NCI-H146 (cell line): ENCODE data around the gene IFNAR2.

Experiments used
- DNase-seq: peaks from one replicate; lab custom pipeline; 2025; lab: John Stamatoyannopoulos, UW

Gene IFNAR2

DNA sequence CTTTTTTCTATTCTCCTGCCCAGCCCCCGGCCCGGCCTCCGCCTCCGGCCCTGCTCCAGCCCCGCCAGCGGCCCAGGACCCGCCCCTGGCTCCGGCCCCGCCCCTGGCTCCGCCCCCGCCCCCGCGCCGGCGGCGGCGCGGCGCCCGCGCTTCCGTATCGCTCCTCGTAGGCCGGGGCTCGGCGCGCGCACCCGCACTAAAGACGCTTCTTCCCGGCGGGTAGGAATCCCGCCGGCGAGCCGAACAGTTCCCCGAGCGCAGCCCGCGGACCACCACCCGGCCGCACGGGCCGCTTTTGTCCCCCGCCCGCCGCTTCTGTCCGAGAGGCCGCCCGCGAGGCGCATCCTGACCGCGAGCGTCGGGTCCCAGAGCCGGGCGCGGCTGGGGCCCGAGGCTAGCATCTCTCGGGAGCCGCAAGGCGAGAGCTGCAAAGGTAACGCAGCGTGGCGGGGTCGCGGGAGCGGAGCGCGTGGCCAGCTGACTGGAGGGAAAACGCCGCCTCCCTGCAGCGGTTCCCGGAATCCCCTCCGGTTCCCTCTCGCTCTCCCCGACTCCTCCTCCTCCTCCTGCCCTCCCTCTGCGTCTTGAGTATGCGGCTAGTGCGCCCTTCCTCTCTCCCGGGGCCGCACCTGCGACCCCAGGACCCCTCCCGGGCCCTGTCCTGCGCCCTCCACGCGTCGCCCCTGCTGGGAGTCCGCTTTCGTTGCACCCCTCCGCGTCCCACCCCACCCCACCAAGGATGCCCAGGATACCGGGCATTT lies at the start of gene IFNAR2:
Gene IFNAR2, plus strand, starts transcription at position 155 of the 761 bp plus-strand sequence. CDS start 11,985 bp downstream, outside the sequence.
- DNase-seq = peak; percentile 70

DNA sequence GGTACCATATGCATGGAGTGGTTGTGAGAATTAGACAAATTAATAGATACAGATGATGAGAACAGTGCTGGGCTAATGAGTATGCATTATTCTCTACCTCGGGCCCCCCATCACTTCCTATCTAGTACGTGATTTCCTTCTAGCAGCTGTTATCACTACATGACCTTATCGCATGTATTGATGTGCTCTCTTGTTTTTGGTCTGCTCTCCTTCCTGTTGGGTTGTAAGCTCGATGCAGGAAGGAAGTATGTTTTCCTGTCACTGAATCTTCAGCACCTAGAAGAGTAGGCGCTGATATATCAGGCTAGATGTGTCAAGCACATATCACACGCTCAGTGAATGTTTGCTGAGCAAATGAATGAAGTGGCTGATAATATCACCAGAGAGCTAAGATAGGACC lies 43.9 kb upstream of the IFNAR2 start:
- DNase-seq = no peak

DNA sequence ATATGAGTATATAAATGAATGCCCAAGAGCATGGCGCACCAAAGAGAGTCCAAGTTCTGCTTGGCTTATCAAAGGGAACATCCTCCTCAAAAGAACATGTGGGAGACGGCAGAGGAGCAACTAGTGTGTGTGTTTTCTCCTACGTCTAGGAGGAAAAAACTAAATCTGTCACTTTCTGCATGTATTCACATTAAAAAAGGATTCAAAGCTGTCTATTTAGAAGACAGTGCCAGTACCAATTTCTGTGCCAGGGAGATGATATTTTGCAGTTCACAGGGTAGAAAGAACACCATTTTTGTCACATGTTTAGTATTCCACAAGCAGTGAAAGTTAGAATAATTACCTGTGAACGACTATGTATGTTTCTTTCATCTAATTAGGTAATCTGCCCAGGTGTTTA lies 42.5 kb upstream of the IFNAR2 start:
- no peak for DNase-seq

DNA sequence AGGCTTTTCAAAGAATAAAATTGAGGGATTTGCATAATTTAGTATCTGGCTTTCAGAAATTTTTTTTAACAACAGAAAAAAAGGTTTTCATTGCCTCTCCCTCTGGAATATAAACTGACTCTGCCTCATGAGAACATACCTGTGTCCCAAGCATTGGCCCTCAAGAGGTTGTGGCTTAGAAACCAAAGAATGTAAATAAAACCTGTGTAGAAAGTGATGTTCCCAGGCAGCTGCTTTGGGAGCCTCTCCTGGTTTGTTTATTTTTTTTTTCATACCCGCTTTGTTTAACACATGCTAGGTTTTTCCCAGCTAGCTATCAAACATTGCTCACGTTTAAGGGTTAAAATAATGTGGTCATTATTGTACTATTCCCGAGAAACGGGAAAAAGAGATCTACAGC lies 40.5 kb upstream of the IFNAR2 start:
- no peak for DNase-seq

DNA sequence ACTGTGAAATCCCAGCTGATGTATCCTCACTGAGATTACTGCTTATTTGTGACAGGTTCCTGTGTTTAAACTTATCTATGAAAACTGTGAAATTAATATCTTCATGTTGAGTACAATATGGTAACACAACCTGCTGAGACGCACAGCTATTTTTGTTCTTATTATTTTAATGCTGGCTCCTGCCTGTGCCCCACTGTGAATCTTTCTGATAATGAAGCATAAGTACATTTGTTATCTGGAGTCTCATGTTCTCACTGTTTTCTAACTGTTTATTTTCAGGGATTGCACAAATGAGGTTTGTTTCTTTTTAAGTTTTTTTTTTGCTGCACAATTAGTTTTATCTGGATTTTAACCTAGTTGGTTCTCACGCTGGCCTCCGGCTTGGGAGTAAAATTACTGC lies 39.9 kb upstream of the IFNAR2 start:
- DNase-seq = no peak

DNA sequence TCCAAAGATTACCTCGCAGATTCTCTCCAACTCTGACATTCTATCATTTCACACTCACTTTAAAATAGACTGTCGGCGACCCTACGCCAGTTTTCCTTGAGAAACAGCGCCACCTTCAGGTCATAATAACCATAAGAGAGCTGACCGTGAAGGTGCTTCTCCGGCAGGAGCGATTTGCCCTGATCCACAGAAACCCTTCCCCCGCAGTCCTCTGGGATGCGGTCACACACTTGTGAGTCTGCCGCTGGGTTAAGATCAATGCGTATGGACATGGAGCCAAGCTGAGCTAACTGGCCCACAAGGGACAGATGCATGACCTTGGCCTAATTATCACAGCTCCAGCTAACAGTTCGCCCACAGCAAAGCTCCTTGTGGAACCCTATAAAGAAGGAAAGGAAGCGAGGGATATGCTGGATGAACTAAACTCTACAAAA lies 32.8 kb upstream of the IFNAR2 start:
- peak; percentile 54 for DNase-seq

DNA sequence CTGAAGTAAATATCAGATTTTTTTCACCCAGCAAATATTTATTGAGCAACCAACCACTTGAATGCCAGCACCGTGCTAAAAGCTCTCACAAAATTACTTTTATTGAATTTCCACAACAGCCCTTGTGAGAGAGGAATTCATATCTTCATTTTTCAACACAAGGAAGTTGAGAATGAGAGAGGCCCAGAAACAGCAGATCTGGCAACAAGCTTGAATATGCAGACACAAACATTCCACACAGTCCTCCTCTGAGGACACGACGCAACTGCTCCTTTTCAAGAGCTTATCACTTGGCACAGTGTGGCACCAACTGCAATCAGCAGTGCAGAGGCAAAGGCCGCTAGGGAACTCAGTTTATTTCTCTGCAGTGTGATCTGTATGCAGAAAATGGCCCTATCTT lies 32.2 kb upstream of the IFNAR2 start:
- no peak for DNase-seq

DNA sequence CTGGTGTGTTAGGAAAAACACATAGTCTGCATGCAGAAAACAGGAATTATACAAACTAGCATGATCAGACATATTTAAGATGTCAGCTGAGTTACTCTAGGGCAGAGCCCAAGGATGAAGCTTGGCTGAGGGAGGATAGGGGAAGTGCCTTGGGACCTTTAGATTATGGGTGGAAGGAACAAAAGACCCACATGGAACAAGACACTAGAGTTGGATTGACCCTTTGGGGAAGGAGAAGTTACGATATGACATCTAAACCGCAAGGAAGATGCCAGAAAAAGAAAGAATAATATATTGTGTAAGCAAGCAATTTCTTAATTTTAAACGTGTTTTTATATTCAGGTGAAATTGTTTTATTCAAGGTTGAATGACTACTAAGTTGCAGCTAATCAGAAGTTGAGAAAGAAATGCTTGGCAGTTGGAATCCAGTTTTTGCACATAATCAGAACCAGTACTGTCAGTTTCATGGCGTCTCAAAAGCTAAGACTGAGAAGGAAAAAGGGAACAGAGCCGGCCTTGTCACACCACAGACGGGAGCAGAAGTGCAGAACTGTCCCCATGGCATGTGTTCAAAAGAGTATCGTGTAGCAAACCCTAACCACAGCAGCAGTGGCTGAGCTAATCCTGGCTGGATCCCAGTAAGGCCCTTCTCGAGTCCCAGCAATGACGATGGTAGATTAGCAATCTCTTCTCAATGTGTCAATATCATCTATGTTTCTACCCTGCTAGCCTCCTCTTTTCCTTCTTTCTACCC lies 31.2 kb upstream of the IFNAR2 start:
- no peak for DNase-seq

DNA sequence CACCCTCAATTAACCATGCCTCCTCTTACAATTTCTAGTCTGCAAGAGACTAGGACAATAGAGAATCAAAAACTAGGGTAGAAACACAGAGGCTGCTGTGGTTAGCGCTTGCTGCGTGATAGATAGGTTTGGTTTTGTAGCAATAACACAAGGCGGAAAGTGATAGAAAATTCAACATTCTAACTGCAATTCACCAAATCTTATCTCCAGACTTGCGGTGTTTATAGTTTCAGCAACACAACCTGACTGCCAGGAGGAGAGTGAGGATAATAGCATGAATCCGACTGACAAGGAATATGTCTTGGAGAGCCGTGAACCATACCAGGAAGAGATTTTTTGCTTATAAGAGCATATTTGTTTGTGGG lies 30.7 kb upstream of the IFNAR2 start:
- no peak for DNase-seq

DNA sequence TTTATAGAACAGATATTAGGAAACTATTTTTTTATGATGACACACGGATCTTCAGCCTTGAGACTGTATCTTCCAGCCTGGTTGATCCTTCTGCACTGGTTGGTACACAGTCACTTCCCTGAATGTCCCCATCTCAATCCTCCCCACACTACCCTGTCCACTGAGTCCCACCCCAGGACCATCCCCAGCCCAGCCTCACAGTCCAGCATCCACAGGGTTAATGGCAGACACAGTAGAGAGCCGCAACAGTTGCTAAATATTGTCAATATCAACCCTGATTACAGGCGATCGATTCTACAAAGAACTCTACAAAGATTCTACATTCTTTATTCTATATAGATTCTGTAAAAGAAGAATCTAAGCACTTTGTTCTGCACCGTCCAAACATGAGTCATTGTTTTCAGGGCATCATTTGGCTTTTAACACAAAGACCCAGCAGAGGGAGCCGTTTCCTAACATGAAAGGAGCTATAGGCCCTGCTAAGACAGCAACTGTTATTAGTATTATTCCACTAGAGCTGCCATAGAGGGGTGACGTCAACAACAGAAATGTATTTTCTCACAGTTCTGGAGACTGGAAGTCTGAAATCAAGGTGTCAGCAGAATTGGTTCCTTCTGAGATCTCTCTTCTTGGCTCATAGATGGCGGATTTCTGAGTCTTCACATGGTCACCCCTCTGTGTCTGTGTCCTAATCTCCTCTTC lies 30.1 kb upstream of the IFNAR2 start:
- peak; percentile 72 for DNase-seq

DNA sequence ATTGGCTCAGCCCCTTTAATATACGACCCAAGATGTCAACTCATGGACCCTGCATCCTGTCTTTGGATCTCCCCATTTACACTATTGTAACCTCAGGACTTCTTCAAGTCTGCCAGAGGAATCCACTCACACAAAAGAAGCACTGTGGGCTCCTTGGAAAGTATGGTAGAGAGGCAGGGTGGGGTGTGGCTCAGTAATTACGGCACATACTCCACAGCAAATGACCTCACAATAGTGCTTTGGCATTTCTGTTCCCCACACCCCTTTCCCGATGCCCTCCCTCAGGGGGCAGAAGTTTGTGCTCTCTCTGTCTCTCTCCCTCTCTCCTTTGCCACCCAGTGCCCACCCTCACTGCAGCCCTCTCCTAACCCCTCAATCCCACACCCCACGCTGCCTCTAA lies 27.8 kb upstream of the IFNAR2 start:
- no peak for DNase-seq

DNA sequence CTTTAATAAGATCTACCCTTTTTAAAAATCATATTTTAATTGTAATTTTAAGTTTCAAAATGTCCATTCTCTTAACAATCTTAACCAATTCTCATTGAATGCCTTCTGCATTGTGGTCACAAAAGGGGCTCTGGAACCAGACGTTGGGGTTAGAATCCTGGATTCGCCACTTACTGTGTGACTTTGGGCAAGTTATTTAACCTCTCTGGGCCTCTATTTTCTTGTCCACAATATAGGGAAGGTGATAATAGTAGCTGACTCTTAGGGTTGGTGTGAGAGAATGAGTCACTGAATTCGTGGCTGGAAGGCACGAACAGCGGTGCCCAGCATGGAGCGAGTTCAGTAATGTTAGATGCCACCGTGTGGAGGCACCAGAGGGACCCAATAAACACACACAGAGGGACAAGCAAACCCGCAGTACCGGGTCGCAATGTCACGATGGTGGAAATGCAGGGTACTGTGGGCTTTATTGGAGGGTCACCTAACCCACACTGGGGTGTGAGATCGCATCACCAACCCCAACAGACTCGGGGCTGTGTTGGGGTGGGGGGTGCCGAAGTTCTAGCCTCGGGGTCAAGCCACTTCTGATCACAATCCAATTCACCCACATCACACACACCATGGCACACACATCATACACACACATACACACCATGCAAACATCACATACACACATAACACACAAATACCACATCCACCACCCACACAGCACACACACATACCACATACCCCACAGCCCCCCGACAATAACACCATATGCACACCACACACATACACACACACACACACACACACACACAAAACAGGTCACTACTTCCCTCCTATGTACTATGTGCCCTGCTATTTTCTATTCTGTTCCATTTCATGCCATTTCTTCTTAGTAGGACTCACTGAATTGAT lies 27.0 kb upstream of the IFNAR2 start:
- DNase-seq = no peak

DNA sequence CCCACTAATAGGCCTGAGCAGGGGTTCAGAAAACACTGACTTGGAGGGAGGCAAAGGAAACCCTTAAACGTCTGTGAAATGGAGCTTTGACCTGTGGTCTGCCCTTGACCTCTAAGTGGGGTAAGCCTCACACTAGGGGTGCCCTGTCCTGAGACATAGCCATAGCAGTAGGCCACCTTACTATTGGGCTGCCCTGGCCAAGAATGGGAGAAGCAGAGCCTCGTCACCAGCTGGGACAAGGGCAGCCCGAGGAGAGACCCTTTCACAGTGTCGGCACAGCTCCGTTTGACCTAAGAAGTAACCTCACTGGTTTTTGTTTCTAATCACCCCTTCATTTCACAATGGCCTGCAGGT lies 26.4 kb upstream of the IFNAR2 start:
- no peak for DNase-seq

DNA sequence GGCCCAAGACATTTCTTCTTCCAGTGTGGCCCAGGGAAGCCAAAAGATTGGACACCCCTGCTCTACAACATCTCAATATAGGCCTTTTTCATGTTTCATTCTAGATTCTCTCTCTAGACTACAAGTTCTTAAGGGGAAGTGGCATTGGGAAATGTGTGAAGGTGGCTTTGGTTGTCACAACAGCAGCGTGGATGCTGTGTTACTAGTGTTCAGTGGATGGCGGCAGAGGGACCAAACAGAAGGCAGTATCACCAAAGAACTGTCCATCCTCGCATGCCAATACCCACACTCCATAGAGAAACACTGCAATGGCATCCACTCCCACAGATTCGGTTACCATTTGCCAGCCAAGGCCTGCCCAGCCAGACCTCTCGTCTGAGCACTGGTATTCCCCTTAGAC lies 24.3 kb upstream of the IFNAR2 start:
- DNase-seq = no peak

DNA sequence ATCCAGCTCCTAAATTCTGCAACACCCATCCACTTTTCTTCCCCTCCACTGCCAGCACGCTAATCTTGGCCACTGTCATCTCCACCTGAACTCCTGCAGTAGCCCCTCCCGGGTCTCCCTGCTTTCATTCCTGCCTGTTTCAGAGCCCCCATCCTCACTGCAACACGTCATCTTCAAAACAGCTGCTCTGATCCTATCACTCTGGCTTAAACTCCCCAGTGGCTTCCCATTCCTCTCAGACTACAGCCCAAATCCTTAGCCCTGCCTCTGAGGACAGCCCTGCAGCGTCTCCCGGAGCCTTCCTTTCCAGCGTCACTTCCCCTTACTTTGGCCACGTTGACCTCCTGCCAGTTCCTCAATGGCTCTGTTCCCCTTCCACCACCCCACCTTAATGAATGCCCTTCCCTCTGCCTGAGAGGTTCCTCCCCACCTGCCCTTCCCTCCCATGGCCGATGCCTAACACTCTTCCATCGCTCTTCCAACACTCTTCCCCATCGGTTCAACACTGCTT lies 22.9 kb upstream of the IFNAR2 start:
- no peak for DNase-seq

DNA sequence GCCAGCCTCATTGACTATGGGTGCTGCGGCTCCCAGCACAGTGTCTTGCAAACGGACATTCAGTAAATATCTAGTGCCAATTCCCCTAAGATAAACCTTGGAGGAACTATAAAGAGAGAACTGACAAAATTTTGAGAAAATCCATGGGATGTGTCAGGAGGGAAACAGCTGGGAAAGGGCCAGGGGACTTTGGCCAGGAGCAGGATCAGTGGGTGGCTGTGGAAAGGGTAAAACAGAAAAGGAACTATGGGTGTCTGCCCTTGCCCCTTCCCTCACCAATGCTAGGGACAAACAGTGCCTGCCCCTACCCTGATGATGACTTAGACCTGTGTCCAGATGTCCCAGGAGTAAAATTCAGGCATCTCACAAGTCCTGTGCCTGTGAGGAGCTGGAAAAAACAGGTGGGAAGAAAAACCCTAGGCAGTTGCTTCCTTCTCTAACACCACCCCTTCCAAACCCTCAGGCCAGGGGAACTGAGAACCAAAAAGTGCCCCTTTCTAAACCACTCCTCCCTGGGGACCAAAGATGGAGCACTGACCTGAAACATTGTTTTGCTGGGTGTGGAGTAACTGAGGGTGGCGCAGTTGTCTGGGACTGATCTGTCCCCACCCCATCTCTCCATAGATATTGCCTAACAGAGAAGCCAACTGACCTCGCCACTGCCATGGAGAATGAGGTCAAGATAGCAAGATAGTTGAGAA lies 22.1 kb upstream of the IFNAR2 start:
- DNase-seq = no peak

DNA sequence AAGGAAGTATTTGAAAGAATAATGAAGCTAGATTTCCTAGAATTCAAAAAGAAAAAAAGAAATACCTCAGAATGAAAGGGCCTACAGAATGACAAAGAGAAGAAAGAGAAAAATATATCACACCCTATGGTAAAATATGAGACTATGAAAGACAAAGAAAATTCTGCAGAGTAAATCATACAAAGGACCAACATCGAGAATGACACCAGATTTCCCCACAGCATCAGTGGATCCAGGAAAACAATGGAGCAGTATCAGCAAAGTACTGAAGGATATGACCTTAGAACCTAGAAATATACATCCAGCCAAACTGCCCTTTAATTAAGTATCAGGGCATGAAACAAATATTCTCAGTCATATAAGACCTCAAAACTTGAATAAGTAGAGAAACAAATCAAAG lies 21.2 kb upstream of the IFNAR2 start:
- DNase-seq = no peak

DNA sequence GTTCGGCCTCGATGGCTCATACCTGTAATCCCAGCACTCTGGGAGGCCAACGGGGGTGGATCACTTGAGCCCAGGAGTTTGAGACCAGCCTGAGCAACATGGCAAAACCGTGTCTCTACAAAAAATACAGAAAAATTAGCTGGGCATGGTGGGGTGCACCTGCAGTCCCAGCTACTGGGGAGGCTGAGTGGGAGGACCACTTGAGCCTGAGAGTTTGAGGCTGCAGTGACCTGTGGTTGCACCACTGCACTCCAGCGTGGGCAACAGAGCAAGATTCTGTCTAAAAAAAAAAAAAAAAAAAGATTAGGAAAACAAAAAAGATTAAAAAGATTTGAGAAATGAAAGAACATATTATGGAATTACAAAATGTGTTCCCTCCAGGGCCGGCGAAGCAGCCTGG lies 18.4 kb upstream of the IFNAR2 start:
- DNase-seq = no peak

DNA sequence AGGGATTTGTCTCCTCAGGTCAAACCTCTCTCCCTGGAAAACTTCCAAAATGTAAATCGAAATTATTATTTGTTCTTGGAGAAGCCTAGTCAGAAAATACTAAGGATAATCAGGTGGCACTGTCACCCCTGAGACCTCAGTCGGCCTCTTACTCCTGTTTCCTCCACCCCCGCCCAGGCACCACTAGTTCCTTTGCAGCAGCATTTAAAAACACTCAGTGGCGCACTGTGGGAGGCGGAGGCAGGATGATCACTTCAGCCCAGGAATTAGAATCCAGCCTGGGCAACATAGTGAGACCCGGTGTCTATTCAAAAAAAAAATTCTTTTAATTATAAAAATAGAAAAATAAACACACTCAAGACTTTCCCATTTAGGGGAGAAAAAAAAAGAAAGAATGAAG lies 18.0 kb upstream of the IFNAR2 start:
- DNase-seq = no peak

DNA sequence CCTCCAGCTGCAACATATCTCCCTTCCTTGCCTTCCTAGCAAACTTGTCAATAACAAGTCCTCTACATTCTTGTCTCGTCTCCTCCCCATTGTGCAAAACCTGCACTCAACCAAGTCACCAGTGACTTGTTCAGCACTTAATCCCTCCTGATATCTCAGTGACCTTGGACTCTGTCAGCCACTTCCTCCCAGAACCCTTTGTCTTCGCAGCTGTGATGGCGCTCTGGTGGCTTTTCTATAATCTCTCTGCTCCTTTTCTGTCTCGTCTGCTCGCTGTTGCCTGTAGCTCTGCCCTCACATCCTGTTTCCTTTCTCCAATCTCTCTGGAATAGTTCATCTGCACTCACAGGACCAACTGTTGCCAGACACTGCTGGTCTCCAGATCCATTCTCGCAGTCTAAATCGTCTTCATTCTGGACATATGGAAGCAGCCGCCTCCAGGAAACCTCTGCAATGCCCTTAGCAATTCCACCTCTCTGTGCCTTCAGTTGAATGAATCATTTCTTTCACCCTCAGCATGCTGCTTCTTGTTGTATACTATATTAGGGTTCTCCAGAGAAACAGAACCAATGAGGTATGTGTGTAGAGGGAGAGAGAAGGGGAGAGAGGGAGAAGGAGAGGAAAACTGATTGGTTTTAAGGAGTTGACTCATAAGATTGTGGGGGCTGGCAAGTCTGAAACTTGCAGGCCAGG lies 17.4 kb upstream of the IFNAR2 start:
- DNase-seq = no peak

DNA sequence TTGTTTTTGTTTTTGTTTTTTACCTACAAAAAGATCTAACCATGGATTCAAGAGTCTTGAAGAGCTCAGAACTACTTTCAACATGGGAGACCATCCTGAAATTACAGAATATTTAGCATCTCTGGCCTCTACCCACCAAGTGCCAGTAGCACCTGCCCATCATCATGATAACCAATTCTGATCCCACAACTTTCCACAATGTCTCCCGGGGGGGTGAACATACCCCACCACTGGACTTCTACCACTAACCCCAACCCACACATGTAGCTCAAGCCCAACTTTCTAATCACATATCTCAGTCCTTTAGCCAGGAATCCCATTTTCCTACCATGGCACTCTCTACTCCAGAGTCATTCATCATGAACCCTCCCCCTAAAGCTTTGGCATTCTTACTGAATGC lies 15.7 kb upstream of the IFNAR2 start:
- DNase-seq = no peak
